ENCODE data around the gene SGTB.
A peak's percentile ranks its signal among the peaks of the same experiment; 100 is the strongest.

SGTB gene, protein sequence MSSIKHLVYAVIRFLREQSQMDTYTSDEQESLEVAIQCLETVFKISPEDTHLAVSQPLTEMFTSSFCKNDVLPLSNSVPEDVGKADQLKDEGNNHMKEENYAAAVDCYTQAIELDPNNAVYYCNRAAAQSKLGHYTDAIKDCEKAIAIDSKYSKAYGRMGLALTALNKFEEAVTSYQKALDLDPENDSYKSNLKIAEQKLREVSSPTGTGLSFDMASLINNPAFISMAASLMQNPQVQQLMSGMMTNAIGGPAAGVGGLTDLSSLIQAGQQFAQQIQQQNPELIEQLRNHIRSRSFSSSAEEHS
- 28.7 to 83.0 (median 51.4) reads per million in 4 experiments for total RNA-seq

GRCh38 chr5:65721720-65722574 lies at the start of gene SGTB, which contains the start of gene NLN:
TSS of gene SGTB (minus strand) at chr5:65722109. CDS start at chr5:65720807, 1,302 bp downstream.
TSS of gene NLN (plus strand) at chr5:65722205. CDS start at chr5:65722374, 169 bp downstream.
- peak; percentile 75 for DNase-seq

GRCh38 chr5:65771266-65771665 lies 49.4 kb upstream of the SGTB start:
- no peak for DNase-seq

- DNase-seq = no peak
These were observed 47.6 kb upstream of the SGTB start for GRCh38 chr5:65769539-65769938.

DNA sequence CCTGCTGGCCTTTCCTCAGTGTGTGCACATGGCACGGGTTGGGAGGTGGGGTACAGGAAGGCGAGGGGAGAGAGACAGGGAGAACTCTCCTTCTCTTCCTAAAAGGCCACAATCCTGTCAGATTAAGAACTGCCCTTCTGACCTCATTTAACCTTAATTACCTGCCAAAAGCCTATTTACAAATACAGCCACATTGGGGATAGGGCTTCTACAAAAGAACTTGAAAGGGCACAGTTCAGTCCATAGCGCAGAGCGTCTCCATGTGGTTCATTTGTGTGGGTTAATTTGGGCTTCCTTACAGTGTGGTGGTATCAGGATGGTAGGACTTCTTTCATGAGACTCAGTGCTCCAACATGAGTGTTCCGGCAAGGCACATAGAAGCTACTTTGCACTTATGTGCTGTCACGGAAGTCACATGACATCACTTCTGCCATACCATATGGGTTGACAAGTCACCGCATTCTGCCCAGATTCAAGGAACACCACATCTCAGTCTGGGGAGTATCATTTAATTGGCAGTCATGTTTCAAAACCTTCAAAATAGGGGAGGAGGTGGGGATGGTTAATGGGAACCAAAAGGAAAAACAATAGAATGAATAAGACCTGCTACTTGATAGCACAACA lies 46.9 kb upstream of the SGTB start:
- DNase-seq = no peak

GRCh38 chr5:65767565-65767964 lies 45.7 kb upstream of the SGTB start:
- DNase-seq = no peak

DNA sequence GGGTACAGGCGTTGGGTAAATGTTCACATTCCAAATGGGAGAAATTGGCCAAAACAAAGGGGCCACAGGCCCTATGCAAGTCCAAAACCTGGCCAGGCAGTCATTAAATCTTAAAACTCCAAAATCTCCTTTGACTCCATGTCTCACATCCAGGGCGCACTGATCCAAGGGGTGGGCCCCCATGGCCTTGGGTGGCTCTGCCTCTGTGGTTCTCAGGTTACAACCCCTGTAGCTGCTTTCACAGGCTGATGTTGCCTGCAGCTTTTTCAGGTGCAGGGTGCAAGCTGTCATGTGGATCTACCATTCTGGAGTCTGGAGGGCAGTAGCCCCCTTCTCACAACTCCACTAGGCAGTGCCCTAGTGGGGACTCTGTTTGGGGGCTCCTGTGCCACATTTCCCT lies 44.9 kb upstream of the SGTB start:
- no peak for DNase-seq

GRCh38 chr5:65766175-65766574 lies 44.3 kb upstream of the SGTB start:
- no peak for DNase-seq

GRCh38 chr5:65765582-65765981 lies 43.7 kb upstream of the SGTB start:
- no peak for DNase-seq

GRCh38 chr5:65762234-65762633 lies 40.3 kb upstream of the SGTB start:
- no peak for DNase-seq

- DNase-seq = peak; percentile 5
These were observed 38.8 kb upstream of the SGTB start for GRCh38 chr5:65760504-65761275.

DNA sequence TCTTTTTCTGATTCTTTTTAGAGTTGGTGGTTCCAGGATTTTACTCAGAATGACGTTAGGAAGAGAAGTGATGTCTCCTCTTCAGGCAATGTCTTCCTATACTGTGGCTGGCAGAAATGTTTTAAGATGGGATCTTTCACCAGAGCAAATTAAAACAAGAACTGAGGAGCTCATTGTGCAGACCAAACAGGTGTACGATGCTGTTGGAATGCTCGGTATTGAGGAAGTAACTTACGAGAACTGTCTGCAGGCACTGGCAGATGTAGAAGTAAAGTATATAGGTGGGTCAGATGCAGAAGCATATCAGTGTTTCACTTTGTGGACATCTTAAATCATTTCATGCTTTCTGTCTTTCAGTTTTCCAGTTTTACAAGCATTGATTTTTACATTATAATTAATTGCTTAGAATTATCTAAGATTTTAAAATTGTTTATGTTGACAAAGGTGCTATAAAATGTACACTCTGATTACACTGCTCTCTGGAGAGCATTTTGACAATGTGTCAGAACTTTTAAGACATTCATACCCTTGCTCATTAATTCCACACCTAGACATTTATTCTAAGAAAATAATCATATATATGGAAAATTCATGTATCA lies 36.7 kb upstream of the SGTB start:
- DNase-seq = no peak

DNA sequence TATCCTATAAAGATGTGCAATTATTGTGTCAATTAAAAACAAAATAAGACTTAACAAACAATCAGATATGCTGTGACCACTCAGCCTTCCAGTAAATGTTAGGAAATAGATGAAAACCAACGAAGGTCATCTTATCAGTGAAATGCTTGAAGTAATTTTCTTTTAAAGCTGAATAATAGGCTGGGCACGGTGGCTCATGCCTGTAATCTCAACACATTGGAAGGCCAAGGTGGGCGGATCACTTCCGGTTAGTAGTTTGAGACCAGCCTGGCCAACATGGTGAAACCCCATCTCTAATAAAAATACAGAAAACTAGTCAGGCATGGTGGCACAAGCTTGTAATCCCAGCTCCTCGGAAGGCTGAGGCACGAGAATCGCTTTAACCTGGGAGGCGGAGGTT lies 31.3 kb upstream of the SGTB start:
- DNase-seq = no peak

- no peak for DNase-seq
These were observed 29.0 kb upstream of the SGTB start for GRCh38 chr5:65750938-65751337.

DNA sequence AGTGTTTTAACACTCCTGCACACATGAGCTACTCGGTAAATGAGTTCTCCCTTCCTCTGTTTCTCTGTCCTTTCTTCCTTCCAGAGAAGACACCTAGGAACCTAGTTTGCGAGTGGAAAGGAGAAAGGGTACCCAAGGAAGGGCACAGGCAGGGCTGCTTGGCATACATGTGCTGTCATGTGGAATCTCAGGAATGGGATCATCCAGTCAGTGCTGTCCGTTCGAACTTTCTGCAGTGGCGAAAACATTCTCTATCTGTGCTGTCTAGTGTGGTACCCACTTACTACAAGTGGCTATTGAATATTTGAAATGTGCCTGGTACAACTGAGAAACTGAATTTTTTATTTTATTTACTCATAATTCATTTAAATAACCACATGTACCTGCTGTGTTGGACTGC lies 28.0 kb upstream of the SGTB start:
- no peak for DNase-seq

DNA sequence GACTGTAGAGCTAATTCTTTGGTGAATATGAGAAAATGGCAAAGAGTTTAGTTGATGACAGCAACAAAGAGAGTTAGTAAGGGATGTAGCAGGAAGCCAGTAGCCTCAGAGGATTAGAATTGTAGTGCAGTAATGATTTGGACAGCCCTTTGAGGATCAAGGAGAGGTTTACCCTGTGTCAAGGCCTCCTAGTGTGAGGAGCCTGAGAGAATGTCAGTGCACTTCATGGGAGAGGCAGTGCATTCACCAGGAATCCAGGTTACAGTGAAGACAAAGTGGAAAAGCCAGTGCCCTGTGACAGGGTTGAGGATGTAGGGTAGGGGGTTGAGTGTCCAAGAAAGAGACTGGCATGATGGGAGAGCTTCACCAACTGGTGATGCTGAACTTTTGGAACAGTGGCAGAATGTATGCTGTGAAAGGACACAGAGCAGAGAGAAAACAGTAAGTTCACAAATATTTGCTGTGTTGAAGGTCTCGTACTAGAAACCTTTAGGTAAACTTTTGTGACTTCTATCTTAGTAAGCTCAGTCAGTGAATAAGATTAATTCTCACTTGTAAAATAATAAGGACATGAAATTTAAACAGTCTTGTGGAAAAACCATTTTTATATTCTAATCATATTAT lies 27.4 kb upstream of the SGTB start:
- DNase-seq = no peak

DNA sequence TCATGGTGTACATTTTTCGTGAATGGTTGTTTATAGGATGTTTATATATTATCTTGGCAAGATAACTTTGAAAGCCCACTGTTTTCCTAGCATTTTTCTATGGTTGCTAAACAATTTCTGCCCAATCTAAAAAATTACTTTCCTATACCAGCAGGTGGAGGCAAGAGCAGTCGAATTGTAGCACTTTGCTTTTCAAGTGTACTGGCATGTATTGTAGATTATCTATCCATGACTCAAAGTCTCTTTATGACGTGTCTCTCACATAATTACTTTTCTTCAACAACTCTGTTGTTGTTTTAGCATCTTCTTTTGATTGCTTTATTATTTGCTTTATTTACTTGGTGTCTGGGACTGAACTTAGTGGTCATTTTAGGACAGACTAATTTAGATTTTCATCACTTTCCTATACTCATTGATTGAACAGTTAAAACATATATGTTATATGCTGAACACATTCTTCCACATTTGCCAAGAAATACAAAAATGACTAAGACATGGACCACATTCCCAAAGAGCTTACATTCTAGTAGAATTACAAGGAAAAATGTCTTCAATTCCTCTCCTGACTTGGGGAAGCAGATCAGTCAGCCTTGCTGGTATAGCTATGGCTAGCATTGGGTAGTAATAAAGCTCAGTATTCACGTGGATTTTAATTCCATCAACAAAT lies 20.8 kb upstream of the SGTB start:
- DNase-seq = no peak

GRCh38 chr5:65739162-65739561 lies 17.3 kb upstream of the SGTB start:
- no peak for DNase-seq

- DNase-seq = no peak
These were observed 16.4 kb upstream of the SGTB start for GRCh38 chr5:65738305-65738704.

GRCh38 chr5:65737842-65738241 lies 15.9 kb upstream of the SGTB start:
- no peak for DNase-seq

GRCh38 chr5:65736011-65736410 lies 14.1 kb upstream of the SGTB start:
- no peak for DNase-seq

GRCh38 chr5:65734921-65735320 lies 13.0 kb upstream of the SGTB start:
- no peak for DNase-seq

All from effector CD8-positive, alpha-beta T cell (primary cell).